A204.1 (cell line): ENCODE measurements around the gene COMMD7.
"Not testable (repeated sequence)": the region's sequence is repeated elsewhere in the genome, so short reads cannot be mapped to it uniquely, and the experiment has no call there.

Experiments
- FAIRE-seq: peaks from 2 replicates; lab custom pipeline; 2012; peaks lifted over from hg19 to GRCh38; lab: Jason Lieb, UNC

COMMD7 gene

DNA sequence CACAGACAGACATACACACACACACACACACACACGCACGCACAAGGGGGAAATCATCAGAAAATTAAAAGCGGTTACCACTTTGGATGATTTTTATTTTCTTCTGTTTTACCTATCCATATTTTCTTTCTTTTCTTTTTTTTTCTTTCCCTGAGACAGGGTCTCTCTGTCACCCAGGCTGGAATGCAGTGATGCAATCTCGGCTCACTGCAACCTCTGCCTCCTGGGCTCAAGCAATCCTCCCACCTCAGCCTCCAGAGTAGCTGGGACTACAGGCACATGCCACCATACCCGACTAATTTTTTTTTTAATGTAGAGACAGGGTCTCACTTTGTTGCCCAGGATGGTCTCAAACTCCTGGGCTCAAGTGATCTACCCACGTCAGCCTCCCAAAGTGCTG is 14.8 kb downstream of the COMMD7 start:
- FAIRE-seq: not testable (repeated sequence)

DNA sequence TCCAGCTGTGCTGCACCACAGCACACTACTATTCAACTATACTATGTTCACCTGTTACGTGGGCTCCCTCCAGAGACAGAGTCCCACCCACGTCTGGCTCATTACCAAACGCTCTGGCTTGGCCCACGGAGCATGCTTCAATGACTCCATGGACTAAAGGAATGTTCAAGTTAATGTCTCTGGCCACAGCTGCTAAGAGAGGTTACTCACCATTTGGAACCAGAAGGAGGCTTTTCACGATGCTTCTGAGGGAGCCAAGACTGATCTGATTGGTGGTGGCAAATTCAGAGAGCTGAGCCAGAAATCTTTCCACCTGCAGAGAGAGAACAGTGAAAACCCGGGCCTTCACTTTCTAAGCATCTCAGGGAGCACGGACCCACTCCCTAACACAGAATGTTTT is 15.6 kb downstream of the COMMD7 start:
- no peak for FAIRE-seq

DNA sequence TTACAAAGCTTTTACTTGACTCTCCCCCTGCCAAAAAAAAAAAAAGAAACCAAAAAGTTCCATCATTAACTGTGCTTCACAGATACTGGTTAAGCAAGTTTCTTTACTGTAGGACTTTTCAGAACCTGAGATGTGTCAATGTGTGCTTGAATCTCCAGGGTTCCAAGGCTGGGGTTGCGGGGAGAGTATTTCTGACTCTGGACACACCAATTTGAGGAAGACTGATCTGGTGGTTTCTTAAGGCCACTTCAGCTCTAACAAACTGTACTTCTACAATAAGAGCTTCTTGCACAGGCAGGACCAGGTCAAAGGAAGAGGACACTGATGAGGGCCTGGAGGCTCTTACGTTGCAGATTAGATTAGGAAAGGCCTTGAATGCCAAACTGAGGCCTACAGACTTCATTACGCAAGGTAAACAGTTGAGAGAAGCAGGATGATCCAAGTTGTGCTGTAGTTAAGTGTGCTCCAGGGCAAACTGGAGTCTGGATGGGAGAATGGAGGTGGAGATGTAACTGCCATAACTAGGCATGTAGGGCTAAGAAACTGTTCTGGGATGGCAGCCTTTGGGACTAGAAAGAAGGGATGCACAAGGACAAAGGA is 24.4 kb downstream of the COMMD7 start:
- FAIRE-seq: no peak

DNA sequence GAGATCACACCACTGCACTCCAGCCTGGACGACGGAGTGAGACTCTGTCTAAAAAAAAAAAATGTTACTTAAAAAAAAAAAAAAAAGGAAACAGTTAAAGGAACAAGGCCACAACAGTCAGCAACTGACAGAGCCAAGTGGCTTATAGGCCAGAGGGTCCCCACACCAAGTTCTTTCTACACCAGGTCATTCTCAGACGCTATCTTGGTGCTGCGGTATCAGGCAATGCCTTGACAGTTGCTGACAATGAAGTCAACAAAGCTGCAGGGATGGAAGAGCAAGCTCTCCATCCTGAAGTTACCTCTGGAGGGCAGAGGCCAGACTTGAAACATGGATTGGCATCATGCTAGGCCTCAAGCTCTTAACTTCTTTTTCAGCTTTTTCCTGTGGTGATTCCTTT is 31.9 kb downstream of the COMMD7 start:
- no peak for FAIRE-seq

DNA sequence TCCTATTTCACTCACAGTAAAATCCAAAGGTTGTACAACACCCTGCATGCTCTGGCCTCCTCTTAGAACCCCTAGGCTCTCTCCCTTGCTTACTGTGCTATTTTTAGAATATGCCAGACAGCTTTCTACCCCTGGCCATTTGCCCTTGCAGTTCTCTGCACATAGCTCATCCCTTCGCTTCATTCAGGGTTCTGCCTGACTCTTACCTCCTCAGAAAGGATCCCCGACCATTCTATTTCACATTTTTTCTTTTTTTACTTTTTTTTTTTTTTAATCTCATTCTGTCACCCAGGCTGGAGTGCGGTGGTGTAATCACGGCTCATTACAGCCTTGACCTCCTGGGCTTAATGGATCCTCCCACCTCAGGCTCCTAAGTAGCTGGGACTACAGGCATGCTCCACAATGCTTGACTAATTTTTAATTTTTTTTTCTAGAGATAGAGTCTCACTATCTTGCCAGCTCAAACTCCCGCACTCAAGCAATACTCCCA is 33.6 kb downstream of the COMMD7 start:
- FAIRE-seq: no peak

DNA sequence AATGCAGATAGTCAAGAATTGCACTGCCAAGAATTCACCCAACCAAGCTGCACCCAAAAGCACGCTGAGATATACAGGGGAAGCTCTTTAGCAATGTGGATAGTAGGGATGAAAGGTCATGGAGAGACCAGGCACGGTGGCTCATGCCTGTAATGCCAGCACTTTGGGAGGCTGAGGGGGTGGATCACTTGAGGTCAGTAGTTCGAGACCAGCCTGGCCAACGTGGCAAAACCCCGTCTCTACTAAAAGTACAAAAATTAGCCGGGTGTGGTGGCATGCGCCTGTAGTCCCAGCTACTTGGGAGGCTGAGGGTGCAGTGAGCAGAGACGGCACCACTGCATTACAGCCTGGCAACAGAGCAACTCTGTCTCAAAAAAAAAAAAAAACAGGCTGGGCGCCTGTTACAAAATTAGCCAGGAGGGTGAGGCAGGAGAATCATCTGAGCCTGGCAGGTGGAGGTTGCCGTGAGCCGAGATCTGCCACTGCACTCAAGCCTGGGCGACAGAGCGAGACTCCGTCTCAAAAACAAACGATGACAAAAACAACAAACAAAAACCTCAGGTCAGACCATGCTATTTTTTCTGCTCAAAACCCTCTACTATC is 34.1 kb downstream of the COMMD7 start:
- FAIRE-seq: not testable (repeated sequence)

DNA sequence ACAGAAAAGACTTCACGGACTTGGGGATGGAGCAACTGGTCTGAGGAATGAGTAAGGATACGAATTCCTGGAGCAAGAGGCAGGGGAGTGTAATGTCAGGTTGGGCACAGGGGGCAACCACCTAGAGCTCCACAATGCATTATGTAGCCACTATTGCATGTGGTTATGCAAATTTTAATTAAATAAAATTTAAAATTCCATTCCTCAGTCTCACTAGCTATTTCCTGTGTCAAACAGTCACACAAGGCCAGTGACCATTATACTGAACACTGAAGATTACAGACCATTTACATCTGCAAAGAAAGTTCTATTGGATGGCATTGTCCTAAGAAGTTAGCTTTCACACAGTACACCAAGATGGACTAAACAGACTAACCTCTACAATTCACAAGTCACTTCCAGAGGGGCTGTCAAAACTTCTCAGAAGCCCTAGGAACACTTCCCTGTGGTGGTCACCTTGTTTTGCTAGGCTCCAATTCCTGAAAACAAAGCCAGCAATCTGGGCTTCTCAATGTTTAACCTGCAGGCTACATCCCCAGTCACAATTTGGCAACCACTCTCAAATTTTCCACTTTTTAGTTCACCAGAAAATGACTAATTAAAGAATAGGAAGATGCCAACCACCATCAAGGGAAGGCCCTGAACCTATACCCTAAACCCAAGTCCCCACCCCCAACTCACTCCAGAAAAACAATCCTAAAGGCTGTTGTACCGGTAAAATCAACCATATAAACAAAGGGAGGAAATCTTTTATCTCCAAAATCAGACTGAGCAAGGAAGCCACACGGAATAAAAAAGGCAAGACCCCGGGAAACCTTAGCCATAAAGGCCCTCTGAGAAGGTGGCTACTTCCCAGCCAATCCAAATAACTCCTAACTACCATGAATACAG is 35.3 kb downstream of the COMMD7 start:
- FAIRE-seq: no peak

DNA sequence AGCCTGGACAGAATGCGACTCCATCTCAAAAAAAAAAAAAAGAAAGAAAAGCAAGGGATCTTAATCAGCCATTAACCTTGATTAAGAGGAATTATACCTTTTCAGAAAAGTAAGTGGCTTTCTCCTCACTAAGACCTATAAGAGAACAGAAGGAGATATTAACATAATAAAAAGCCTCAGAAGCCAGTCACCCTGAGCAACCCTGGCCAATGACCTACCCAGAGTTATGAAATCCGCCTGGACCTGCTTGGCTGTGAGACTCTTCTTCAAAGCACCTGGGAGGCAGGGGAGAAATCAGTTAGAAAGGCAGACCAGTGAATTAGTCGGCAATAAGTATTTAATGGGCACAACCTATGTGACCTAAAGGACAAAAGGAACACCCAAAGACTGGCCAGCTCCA is 36.8 kb downstream of the COMMD7 start:
- no peak for FAIRE-seq

DNA sequence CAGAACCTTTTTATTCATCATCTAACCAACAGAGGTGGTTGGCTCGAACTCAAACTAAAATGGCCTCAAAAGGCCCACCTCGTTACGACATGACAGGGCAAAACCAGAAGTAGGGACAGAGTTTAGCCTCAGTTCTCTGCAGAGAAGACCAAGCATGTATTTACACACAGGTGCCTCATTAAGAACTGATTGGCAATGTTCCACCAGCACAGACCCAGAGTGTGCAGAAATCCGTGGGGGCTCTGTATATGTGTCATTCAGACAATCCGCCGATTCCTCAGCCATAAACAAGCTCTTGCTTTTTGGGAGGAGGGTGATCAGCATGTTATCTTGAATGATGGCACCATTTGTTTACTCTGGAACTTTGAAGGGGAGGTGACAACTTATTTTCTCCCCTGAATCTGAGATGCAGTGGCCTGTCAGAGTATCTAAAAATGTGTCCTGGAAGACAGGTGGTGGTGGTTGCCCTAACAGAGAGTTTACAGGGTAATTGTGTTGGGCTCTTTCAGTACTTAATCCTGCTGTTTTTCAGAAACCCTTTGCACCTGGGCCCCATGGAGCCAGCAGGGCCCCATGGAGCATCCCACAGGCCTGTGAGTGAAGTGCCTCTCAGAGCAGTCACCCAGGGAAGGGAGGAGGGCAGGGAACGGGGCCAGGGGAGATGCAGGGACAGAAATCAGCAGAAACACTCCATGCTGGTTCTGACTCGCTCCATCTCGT is 40.4 kb downstream of the COMMD7 start:
- FAIRE-seq: no peak

DNA sequence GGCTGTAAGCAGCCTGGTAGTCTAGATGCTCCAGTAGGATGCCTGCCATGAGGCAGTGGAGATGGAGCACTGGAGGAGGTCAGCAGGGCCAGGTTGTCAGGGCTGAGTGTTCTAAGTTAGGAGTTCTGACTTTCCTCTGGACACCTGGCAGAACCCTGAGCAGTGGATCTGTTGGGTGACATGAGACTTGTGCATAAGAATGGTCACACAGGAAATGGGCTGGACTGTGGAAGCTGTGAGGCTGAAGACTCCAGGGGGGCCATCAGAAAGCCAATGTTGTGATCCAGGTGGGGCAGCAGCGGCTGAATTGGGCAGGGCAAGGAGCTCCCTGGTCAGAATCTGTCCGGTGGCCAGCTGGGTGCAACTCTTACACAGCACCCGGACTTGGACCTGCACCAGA is 45.7 kb downstream of the COMMD7 start:
- FAIRE-seq: no peak

DNA sequence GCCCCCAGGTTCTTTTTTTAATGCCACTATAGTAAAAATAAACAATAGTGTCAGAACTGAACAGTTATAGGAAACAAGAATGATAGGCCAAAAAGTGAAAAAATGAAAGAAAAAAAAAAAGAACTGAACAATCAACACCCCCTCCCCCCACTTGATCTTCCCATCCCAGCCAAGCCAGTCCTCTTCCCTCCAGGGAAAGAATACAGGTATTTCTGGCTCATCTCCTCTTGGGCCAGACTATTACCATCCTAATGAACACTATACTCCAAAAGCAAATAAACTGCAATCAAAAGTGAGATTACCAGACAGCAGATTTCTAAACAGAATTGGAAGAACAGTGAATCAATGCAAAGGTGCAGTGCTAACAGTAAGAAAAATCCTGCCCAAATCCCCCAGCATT is 48.2 kb downstream of the COMMD7 start:
- no peak for FAIRE-seq

DNA sequence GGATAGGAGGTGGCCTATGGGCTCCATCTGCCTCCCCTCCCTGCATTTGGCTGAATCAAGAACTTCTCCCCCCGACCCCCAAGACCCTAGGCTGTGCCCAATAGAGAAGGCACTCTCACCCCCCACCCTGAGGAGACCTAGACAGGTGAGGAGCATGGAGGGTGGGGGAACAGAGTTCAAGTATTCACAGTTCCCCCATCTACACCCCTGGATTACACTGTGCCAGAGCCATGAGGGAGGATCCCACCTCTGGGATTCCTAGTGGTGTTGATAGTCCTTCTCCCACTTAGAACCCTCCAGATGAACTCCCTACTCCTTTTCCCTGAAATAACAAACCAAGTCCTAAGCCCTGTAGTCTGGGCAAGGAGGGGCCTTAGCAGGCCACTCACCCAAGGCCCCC is 54.3 kb downstream of the COMMD7 start:
- FAIRE-seq: not testable (repeated sequence)

DNA sequence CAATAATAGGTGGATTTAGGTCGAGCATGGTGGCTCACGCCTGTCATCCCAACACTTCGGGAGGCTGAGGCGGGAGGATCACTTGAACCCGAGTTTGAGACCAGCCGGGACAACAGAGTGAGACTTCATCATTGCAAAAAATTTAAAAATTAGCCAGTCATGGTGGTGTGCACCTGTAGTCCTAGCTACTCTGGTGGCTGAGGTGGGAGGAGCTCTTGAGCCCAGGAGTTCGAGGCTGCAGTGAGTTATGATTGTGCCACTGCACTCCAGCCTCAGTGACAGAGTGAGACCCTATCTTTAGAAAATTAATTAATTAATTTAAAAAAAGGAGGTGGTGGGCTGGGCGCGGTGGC is 56.1 kb downstream of the COMMD7 start:
- no peak for FAIRE-seq

DNA sequence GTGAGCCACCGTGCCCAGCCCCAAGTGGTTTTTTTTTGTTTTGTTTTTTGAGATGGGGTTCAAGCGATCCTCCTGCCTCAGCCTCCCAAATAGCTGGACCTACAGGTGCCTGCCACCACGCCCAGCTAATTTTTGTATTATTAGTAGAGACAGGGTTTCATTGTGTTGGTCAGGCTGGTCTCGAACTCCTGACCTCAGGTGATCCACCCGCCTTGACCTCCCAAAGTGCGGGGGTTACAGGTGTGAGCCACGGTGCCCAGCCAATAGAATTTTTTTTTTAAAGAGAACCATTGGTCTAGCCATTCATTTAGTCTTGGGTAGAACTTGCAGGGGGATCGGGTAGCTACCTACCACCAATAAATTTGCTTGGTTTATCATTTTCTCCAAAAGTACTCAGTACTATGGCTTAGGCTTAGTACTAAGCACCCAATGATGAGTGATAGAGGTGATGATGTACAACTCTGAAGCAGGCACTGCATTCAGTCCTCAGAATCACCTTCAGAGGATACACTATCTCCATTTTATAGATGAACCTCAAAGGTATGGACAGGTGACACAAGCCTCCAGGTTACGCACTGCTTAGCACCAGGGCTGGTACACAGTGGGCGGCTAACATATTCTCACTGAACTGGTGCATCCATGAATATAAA is 56.6 kb downstream of the COMMD7 start:
- FAIRE-seq: no peak

DNA sequence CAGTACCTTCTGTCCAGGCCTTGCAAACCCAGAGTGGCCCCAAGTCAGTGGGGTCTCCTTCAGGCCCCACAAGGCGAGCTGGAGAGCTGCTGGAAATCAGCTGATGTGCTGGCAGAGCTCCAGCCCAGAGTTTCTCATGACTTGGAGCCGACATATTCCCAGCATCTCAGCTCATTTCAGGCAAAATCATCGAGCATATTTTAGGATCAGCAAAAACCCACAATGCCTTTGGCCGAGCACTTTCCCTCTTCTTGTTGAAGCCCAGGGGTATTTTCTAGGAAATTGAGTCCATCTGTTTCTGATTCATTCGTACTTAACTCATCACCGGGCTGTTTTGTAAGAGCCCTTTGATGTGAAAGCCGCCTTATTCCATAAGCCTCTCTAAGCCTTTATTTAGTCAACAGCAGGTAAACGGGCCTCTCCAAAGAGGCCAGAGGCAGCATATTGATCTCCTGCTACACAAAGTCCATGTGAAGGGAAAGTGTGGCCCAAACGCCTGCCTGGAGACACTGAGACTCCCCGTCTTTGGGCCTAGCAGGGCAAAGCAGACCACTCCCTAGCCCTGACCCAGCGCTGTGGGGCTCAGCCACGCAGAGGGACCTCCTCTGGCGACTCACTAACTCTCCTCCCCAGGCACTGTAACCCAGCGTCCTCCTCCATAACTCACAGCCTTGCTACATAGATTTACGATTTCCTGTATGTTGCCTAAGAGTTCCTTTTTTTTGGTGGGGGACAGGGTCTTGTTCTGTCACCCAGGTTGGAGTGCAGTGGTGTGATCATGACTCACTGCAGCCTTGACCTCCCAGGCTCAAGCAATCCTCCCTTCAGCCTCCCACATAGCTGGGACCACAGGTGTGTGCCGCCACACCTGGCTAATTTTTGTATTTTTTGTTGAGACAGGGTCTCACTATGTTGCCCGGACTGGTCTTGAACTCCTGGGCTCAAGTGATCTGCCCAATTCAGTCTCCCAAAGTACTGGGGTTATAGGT is 57.4 kb downstream of the COMMD7 start:
- no peak for FAIRE-seq

DNA sequence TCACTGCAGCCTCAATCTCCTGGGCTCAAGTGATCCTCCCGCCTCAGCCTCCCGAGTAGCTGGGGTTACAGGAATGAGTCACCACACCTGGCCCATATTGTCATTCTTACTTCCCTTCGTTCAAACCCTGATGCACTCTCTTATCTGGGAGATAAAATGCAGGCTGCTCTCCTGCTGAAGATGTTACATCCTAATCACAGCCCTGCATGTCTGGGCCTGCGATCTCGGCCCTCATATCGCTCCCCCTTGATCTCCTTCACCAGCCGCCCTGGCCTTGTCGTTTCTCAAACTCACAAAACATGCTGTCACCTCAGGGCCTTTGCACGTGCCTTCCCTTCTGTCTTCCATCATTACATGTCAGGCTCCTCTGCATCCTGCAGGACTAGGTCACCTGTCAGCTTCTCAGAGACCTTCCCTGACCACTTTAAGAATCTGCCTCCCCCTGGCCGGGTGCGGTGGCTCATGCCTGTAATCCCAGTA is 60.7 kb downstream of the COMMD7 start:
- no peak for FAIRE-seq

DNA sequence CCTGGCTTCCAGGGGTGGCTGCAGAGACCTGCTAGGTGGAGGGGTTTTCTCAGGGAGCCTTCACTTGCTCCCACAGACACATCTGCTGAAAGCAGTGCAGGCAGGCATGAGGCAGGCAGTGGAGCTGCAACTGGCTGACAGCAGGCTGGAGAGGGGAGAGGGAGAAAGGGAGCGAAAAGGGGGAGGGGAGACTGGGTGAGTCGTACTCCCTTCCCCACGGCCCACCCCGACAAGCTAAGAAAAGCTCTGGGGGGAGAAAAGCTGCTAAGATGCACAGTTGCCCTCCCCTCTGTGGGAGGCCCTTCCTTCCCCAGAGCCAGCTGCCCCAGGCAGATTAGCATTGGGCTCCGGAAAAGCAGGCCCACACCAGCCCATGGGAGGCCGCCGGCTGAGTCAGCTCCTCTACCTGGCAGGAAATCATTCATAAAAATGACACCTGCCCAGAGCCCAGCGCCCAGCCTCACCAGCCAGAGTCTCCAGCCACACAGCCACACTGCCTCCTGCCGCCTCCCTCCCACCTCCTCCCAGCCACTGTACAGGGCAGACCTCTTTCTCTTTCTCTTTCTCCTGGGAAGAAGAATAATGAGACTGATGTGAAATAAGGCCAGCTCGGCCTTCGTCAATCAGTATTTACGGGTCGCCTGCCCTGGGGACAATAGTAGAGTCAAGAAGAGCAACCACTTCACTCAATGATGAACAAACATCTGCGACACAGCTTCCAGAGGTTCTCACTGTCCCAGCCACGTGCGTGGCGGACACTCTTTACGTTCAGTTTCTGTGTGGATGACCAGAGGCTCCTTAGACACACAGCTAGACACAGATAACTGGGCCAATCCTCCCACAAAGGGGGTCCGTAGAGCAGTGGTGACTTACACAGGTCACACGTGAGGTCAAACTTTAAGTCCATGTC is 61.8 kb downstream of the COMMD7 start:
- FAIRE-seq: no peak

DNA sequence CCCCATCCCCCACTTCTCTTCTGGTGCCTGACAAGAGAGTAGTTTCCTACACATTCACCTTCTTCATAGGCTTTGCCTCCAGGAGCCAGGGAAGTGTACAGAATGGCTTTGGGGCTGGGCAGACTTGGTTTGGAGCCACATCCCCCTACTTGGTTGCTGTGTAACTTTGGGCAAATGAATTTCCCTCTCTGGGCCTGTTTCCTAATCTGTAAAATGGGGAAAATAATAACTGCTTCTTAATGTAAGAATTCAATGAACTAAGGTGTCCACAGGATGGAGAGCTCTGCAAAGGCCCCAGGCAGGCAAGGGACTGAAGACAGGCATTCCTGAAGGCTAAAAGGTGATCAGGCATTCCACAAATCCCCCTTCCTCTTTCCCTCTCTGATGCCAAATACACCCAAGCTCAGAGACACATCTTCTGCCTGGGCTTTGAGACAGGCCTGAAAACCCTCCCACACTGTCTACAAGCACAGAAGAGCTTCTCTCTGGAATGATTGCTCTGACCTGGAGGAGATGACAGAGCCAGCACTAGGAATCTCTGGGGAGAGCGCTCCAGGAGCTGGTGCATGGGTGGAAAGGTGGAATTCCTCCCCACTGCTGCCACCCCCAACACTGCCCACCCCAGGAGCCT is 62.6 kb downstream of the COMMD7 start:
- FAIRE-seq: no peak

DNA sequence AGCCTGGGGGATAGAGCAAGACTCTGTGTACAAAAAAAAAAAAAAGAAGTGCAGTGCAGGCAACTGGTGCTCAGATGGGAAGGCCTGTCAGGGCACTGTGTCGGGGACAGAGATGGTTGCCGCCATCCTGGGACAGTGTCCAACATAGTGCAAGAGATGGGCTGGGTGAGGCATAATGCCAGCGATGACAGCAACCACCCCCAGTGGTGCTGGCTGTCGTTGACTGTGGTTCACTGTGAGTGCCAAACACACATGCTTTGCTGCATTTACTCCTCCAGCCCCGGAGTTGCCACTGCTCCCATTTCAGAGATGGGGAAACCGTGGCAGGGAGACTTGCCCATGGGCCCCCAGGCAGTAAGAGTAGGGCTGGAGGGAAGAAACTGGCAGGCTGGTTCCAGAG is 64.3 kb downstream of the COMMD7 start:
- no peak for FAIRE-seq
